HG03064 (cell line): ENCODE measurements around the gene POLD2.
"Not testable (repeated sequence)": the region's sequence is repeated elsewhere in the genome, so short reads cannot be mapped to it uniquely, and the experiment has no call there.

ENCODE experiments used
- ATAC-seq: cut with Tn5 transposase; IDR thresholded peaks from one replicate; pipeline ENCODE4 v1.9.1; 2021; ENCODE audit warnings: low read depth; ENCODE audit not compliant: unreplicated experiment

Gene POLD2

GRCh38 chr7:44139311-44140010, 16.1 kb upstream of the POLD2 start:
- no peak for ATAC-seq

- no peak for ATAC-seq
Measured at GRCh38 chr7:44138698-44139097, 15.3 kb upstream of the POLD2 start.

- no peak for ATAC-seq
Measured at GRCh38 chr7:44136731-44137130, 13.4 kb upstream of the POLD2 start.

- ATAC-seq: no peak
Measured at GRCh38 chr7:44134943-44135628, 11.7 kb upstream of the POLD2 start.

- ATAC-seq: no peak
Measured at GRCh38 chr7:44133295-44133694, 9.9 kb upstream of the POLD2 start.

- ATAC-seq: no peak
Measured at GRCh38 chr7:44132039-44132438, 8.7 kb upstream of the POLD2 start.

GRCh38 chr7:44131173-44132029, 8.1 kb upstream of the POLD2 start:
- no peak for ATAC-seq

- no peak for ATAC-seq
Measured at GRCh38 chr7:44128721-44129582, 5.6 kb upstream of the POLD2 start.

- ATAC-seq: no peak
Measured at GRCh38 chr7:44127161-44127560, 3.8 kb upstream of the POLD2 start.

- not testable (repeated sequence) for ATAC-seq
Measured at GRCh38 chr7:44126574-44126973, 3.2 kb upstream of the POLD2 start.

- no peak for ATAC-seq
Measured at GRCh38 chr7:44124822-44125202, 1.5 kb upstream of the POLD2 start.

- no peak for ATAC-seq
Measured at GRCh38 chr7:44122529-44122928, 819 bp downstream of the POLD2 start.

- ATAC-seq: no peak
Measured at GRCh38 chr7:44121761-44122420, 1.5 kb downstream of the POLD2 start.

GRCh38 chr7:44120395-44120794, 3.0 kb downstream of the POLD2 start:
- ATAC-seq: no peak

- ATAC-seq: no peak
Measured at GRCh38 chr7:44119829-44120380, 3.4 kb downstream of the POLD2 start.

GRCh38 chr7:44117801-44118429, 5.4 kb downstream of the POLD2 start:
- ATAC-seq: no peak

- ATAC-seq: no peak
Measured at GRCh38 chr7:44116789-44117666, 6.3 kb downstream of the POLD2 start.

GRCh38 chr7:44116087-44116788, 7.1 kb downstream of the POLD2 start:
- no peak for ATAC-seq
